Stimulated activated memory B cell treated with anti-CD40 and anti-IgM and Interleukin-4, amounts not matched to agents 10 μg/mL and 1 μg/mL and 100 μg/mL, for 72 hours (primary cell): ENCODE results near the gene MUL1.

ENCODE experiments used
- ATAC-seq: fragments of 150-1000 bp; cut with Tn5 transposase; 2 replicates; pipeline ENCODE4 v1.10.0; 2021
- H3K27ac Mint-ChIP-seq: one replicate; pipeline ENCODE4 v1.8.0; 2022; ENCODE audit warnings: mild to moderate bottlenecking, mixed read lengths
- H3K27me3 Mint-ChIP-seq: one replicate; pipeline ENCODE4 v1.8.0; 2022; ENCODE audit warnings: mixed read lengths
- H3K36me3 Mint-ChIP-seq: one replicate; pipeline ENCODE4 v1.8.0; 2022; ENCODE audit warnings: mixed read lengths
- H3K4me1 Mint-ChIP-seq: one replicate; pipeline ENCODE4 v1.8.0; 2022; ENCODE audit warnings: mixed read lengths
- H3K4me3 Mint-ChIP-seq: one replicate; pipeline ENCODE4 v1.8.0; 2022; ENCODE audit warnings: mild to moderate bottlenecking, moderate library complexity, mixed read lengths
- H3K9me3 Mint-ChIP-seq: one replicate; pipeline ENCODE4 v1.8.0; 2022; ENCODE audit warnings: mixed read lengths

The MUL1 gene

DNA sequence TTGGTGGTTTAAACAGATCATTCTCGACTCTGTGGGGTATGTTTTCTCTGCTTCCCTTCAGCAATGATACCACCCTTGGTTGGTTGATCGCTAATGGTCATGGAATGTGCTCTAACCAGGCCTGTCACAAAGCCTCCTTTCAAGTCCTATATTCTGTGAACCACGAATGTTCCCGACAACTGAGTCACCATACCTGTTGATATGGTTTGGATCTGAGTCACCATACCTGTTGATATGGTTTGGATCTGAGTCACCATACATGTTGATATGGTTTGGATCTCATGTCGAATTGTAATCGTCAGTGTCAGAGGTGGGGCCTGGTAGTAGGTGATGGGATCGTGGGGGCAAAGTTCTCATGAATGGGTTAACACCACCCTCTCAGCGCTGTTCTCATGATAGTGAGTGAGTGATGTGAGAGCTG, 11.7 kb downstream of the MUL1 start:
- Mint-ChIP-seq H3K27me3 (no peaks in the 10 kb centered on the region), H3K27ac (no peak overlapping the region), H3K36me3 (peaks cover 25% of the 10 kb centered on the region), H3K4me3 (no peak overlapping the region), H3K4me1 (peaks cover 7% of the 10 kb centered on the region), H3K9me3 (no peaks in the 10 kb centered on the region)
- ATAC-seq: no peak

DNA sequence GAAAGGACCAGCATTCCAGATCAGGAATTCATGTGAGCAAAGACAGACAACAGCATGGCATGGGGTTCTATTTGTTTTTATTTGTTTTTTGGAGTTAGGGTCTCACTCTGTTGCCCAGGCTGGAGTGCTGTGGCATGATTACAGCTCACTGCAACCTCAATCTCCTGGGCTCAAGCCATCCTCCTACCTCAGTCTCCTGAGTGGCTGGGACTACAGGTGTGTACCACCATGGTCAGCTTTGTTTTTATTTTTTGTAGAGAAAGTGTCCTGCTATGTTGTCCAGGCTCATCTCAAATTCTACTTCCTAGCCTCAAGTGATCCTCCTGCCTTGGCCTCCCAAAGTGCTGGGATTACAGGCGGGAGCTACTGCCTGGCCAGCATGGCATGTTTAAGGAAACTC, 12.3 kb downstream of the MUL1 start:
- H3K36me3 Mint-ChIP-seq: peaks cover 19% of the 10 kb centered on the region
- H3K27ac Mint-ChIP-seq: no peak overlapping the region
- peaks cover 7% of the 10 kb centered on the region for H3K4me1 Mint-ChIP-seq
- no peaks in the 10 kb centered on the region for H3K9me3 Mint-ChIP-seq
- H3K4me3 Mint-ChIP-seq: no peak overlapping the region
- H3K27me3 Mint-ChIP-seq: no peaks in the 10 kb centered on the region
- no peak for ATAC-seq

DNA sequence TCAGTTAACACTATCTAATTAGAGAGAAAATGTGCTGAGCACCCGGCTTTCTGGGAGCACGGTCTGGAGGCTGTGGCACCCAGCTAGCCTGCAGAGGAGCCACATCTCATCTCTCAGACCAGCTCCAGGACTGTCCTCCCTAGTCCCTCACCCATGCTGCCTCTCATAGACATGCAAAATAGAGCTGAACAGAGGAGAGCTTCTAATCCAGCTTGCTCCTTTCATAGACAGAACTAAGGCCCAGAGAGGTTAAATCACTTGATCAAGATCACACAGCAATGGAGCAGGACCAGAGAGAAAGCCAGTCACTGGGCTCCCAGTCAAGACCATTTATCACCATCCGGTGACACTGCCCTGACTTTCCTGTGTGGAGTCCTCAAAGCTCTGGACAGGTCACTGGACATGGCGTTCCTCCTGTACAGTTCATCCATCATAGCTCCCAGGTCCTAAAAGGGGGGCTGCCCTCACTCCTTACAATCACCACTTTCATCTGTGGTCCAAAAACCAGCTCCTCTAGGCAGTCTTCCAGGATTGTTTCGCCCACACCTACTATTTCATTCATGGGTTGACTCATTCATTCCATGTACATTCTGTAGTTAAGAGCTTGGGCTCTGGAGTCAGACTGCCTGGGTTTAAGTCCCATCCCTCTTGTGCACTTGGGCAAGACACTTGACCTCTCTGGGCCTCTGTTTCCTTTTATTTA, 13.2 kb downstream of the MUL1 start:
- H3K4me3 Mint-ChIP-seq: no peak overlapping the region
- no peak for ATAC-seq
- no peak overlapping the region for H3K27ac Mint-ChIP-seq

DNA sequence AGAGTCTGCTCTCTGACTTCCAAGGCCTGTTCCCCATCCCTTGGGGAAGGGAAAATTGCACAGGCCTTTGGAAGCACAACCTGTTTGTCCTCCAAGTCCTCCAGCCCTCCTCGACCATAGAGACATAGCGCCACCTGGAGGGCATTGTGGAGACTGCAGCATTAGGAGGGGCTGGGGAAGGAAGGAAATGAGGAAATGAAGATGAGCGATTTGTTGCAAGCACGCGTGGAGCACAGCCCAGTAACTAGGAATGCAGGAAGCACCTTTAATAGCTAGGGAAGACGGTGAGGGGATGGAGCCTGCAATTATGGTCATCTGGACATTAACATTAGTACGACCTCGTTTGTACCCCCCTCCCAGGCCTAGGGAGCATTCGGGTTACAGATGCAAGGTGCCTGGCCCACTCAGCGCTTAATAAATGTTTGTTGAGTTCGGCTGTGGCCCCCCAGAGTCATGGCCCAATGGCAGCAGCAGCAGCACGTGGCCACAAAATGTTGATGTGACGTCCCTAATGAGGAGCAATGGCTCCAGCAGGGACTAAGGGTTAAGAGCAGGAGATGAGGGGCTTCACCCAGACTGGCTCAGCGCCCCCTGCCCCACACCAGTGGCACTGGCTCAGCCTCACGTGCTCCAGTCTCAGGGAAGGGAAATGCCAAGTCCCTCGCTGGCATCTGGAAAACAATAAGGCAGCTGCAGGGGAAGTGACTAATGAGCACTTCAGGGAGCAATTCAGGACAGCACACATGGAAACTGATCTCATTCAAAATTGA, 13.9 kb downstream of the MUL1 start:
- Mint-ChIP-seq H3K27ac (no peak overlapping the region), H3K4me1 (peaks cover 7% of the 10 kb centered on the region), H3K36me3 (peaks cover 3% of the 10 kb centered on the region), H3K27me3 (no peaks in the 10 kb centered on the region), H3K9me3 (no peaks in the 10 kb centered on the region), H3K4me3 (no peak overlapping the region)
- ATAC-seq: peak; percentile 75

More for the DNA sequence above, 13.2 kb downstream of the MUL1 start:
- Mint-ChIP-seq H3K9me3 (no peaks in the 10 kb centered on the region), H3K27me3 (no peaks in the 10 kb centered on the region), H3K36me3 (peaks cover 10% of the 10 kb centered on the region), H3K4me1 (peaks cover 7% of the 10 kb centered on the region)

DNA sequence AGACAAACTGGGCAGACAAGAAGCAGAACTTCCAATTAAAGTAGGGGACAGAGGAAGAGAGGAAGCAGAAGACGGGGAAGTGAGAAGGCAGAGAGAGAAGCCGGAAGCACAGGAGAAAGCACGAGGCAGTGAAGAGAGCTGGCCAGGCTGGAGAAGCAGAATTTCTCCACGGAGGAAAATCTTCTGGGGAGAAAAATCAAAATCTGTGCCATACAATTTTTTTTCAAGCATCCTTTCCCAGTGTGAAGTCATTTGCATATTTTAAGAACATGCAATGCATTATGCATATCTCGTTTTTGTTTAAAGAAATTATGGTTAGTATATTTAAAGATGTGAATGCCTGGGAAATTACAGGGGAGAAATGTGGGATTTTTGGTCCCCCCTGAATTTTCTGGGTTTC, 14.6 kb downstream of the MUL1 start:
- H3K36me3 Mint-ChIP-seq: no peaks in the 10 kb centered on the region
- no peak for ATAC-seq

DNA sequence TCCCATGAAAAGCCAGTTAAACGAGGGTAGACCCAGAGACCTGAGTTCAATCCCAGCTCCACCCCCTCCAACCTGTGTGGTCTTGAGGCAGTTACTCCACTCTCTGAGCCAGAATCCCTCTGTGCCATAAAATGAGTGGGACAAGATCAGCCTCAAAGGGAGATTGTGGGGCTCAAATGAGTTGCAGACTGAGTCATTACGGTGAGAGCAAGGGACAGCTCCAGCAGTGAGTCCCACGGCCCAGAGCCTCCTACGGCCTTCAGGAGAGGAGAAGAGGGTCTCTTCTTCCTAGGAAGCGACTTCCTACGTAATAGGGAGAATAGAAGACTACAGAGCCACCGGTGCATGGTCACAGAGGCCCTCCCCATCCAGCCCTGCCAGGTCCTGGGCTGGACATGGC, 15.2 kb downstream of the MUL1 start:
- peaks cover 11% of the 10 kb centered on the region for H3K27me3 Mint-ChIP-seq
- H3K4me3 Mint-ChIP-seq: no peak overlapping the region
- no peaks in the 10 kb centered on the region for H3K36me3 Mint-ChIP-seq
- H3K9me3 Mint-ChIP-seq: no peaks in the 10 kb centered on the region
- H3K4me1 Mint-ChIP-seq: peaks cover 7% of the 10 kb centered on the region
- ATAC-seq: no peak
- H3K27ac Mint-ChIP-seq: no peak overlapping the region

More for the DNA sequence above, 14.6 kb downstream of the MUL1 start:
- Mint-ChIP-seq H3K27me3 (peaks cover 5% of the 10 kb centered on the region), H3K9me3 (no peaks in the 10 kb centered on the region), H3K27ac (no peak overlapping the region), H3K4me3 (peak overlapping the region; percentile 43), H3K4me1 (peaks cover 7% of the 10 kb centered on the region)

DNA sequence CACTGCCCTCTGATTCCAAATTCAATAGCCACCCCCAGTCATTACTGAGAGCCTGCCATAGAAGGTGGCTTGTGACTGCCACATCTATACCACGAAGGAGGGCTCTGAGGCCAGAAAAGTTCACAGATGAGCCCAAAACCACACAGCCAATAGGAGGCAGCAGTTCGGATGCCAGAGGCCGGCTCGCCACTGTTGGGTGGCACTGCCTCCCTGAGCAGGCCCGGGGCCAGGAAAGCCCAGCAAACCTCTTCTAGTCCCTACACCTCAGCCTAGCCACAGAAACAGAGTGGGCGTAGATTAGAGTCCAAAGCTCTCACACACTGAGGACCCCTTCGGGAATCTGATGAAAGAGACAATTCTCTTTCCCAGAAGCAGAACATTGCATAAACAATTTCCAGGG, 16.1 kb downstream of the MUL1 start:
- Mint-ChIP-seq H3K36me3 (no peaks in the 10 kb centered on the region), H3K27me3 (peaks cover 20% of the 10 kb centered on the region), H3K27ac (no peak overlapping the region), H3K4me1 (peaks cover 7% of the 10 kb centered on the region), H3K4me3 (no peak overlapping the region), H3K9me3 (no peaks in the 10 kb centered on the region)
- no peak for ATAC-seq

DNA sequence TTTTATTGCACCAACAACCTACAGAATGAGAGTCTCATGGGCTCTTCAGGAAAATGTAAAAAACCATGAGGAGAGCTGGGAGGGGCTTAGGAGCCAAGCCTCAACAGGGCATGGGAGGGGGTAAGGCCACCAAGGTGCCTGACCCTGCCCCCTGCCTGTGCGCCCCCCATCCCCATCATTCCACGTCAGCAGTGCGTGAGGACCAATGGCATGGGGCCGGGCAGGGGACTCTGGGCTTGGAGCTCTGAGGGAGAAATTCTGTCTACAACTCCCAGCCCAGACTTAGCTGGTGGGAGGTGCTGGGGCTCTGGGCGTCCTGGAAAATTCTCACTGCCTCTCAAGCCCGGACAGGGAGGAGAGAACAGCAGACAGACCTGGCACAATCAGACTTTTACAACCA, 16.8 kb downstream of the MUL1 start:
- H3K36me3 Mint-ChIP-seq: no peaks in the 10 kb centered on the region
- no peak overlapping the region for H3K4me3 Mint-ChIP-seq
- no peaks in the 10 kb centered on the region for H3K9me3 Mint-ChIP-seq
- peaks cover 24% of the 10 kb centered on the region for H3K27me3 Mint-ChIP-seq
- peaks cover 8% of the 10 kb centered on the region for H3K4me1 Mint-ChIP-seq
- H3K27ac Mint-ChIP-seq: no peak overlapping the region
- no peak for ATAC-seq

DNA sequence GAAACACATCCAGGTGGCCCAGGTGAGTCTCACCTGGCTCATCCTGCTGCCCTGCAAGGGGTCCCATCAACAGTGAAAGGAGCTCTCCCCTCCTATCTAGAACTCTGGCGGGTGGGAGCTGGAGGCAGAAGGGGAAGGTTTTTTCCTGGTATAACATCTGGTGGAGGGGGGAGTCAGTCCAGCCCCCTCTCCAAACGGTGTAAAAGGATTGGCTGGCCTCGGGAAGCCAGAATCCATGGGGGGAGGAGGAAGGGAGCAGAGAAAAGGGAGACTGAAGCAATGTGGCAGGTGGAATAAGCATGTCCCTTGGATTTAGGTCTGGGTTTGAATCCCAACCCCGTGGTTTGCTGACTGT, 20.7 kb downstream of the MUL1 start:
- Mint-ChIP-seq H3K36me3 (no peaks in the 10 kb centered on the region), H3K4me3 (peak overlapping the region; percentile 61), H3K27me3 (peaks cover 55% of the 10 kb centered on the region), H3K9me3 (no peaks in the 10 kb centered on the region), H3K4me1 (peaks cover 24% of the 10 kb centered on the region), H3K27ac (no peak overlapping the region)
- ATAC-seq: no peak

DNA sequence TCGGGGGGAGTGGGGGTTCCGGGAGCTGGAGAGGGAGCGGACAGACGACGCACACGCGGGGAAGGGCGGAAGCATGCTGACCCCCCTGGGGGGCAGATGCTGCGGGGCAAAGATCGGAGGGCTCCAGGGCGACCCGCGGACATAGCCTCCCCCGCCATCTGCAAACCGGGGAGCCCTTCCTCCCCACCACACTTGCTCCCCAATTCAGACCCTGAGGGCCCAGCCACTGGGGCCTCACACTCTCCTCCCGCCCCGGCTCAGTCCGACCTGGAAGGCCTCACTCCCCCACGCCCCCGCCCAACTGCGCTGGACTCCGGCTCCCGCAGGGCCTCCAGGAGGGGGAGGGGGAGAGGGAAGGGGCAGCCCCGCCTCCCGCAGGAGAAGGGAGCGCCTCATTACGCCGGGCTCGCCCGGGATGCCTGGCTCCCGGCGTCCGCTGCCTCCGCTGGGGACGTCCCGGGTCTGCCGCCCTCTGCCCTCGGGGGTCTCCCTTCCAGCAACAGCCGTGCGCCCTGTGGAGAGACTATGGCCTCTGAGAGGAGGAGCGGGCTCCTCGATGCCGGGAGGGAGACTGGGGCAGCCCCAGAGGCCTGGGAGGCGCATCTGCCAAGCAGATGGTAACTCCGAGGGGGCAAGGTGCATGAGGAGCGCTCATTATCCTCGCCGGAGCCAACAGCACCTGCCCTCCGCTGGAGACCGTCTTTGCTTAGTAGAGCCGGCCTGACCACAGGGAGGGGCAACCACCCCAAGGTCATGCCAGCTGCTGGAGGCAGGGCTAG, 21.3 kb downstream of the MUL1 start:
- peak; percentile 16 for ATAC-seq
- Mint-ChIP-seq H3K4me1 (peaks cover 24% of the 10 kb centered on the region), H3K27me3 (peaks cover 61% of the 10 kb centered on the region), H3K27ac (peak overlapping the region; percentile 68), H3K4me3 (peak overlapping the region; percentile 85), H3K9me3 (no peaks in the 10 kb centered on the region), H3K36me3 (no peaks in the 10 kb centered on the region)

DNA sequence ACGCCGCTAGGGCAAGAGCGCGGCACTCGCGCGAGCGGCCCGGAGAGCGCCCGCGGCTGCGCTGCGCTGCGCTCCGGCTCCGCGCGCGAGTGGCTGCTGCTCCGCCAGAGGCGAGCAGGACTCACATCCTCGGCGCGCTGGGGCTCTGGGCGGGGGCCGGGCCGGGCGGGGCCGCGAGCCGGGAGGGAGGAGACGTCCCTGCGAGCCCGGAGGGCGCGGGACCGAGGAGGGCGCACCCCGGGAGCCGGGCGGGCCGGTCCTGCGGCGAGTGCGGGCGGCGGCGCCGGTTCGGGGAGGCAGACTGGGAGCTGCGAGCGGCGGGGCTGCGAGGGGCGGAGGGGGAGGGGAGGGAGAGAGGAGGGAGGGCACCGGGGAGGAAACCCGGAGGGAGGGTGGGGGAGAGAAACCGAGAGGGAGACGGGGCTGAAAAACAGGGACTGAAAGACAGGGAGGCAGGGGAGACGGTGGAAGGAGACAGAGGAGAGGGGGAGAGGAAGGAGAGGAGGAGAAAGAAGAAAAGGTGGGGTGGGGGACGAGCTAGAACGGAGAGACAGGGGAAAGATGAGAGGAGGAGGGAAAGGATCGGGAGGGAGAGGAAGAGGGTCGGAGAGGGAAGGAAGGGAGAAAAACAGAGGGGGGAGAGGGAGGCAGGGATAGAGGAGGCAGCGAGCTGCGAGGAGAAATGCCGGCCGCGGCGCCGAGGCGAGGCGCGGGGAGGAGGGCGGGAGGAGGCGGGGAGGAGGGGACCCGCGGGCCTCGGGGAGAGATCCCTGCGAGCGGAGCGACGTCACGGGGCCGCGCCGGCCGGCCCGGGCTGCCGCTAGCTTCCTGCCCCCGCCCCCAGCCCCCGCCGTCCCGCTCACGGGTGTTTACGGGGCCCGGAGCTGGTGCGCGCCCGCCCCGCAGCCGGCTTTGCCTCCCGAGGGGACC, 22.2 kb downstream of the MUL1 start, which contains the start of gene CAMK2N1:
CAMK2N1 (minus strand) TSS at position 684 of the 930 bp plus-strand sequence. CDS start 831 bp downstream, outside the sequence.
- peak within 1 kb of the TSS; percentile 68 for H3K27ac Mint-ChIP-seq
- no peaks in the 10 kb centered on the region for H3K36me3 Mint-ChIP-seq
- H3K27me3 Mint-ChIP-seq: peaks cover 69% of the 10 kb centered on the region
- H3K4me1 Mint-ChIP-seq: peaks cover 24% of the 10 kb centered on the region
- H3K9me3 Mint-ChIP-seq: no peaks in the 10 kb centered on the region
- H3K4me3 Mint-ChIP-seq: peak within 1 kb of the TSS; percentile 85
- peak; percentile 60 for ATAC-seq

DNA sequence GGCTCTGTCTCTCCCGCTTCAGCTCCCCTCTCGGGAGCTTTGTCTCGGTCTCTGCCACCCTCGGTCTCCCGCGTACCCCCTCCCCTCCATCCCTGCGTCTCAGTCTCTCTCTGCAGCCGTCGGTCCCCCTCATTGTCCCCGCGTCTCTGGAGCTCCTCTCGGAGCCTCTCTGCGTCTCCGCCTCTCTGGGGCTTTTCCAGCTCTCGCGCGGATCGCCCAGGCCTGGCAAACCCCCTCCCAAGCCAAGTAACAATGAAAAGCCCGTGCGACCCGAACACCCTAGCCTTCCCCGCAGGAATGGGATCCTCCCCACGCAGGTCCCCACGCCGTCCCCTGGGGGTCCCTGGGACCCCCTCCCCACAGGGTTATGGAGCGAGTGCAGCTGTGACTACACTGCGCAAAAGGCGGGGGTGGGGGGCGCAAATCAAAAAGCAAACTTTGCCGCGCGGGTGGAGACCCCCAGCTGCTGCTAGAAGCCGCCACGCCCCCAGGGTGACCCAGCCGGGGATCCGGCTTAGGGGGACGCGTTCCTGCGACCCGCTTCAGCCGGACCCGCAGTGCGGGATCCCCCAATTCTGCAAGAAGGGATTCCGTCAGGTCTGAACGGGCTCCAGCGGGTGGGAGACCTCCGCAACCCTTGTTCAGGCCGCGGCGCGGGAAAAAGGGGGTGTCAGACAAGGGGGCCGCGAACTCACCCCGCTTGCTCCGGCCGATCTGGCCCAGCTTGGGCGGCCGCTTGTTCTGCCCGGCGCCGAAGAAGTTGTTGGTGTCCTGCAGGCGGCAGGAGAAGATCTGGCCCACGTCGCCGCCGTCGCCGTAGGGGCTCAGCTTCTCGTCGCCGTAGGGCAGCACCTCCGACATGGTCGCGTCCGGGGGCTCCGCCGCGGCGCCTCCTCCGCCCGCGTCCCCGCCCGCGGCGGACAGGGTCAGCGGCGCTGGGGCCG, 23.2 kb downstream of the MUL1 start:
- H3K27me3 Mint-ChIP-seq: peaks cover 78% of the 10 kb centered on the region
- H3K9me3 Mint-ChIP-seq: no peaks in the 10 kb centered on the region
- ATAC-seq: no peak
- H3K4me1 Mint-ChIP-seq: peaks cover 24% of the 10 kb centered on the region
- H3K4me3 Mint-ChIP-seq: peak overlapping the region; percentile 70
- no peak overlapping the region for H3K27ac Mint-ChIP-seq
- no peaks in the 10 kb centered on the region for H3K36me3 Mint-ChIP-seq

DNA sequence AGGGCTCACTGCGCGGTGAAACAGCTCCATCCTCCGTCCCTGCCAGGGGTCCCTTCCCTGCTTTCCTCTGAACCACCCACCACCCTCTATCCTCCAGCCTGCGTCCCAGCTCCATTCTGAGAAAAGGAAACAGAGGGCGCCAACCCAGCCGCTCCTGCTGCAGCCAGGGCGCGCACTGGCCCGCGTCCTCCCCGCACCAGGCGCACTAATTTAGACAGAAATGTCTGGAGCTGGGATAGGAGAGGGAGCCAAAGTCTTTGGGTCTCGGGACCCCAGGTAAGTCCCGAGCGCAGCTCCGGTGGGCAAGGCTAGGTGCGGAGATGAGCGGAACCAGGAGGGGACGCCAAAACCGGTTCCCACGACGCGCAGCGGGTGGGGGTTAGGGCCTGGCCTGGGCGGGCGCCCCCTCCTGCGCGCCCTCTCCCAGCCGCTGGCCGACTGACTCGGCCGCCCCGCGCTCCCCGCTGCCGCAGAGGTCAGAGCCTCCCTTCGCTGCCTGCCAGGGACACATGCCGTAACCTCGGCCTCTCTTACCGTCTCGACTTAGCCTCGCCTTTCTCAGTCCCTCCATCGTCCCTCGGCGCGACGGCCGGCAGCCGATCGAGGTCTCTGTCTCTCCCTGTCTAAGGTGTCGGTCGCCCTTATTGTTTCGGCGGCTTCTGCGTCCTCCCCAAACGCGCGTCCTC, 24.0 kb downstream of the MUL1 start:
- H3K4me1 Mint-ChIP-seq: peaks cover 24% of the 10 kb centered on the region
- ATAC-seq: no peak
- H3K27ac Mint-ChIP-seq: no peak overlapping the region
- no peaks in the 10 kb centered on the region for H3K36me3 Mint-ChIP-seq
- H3K4me3 Mint-ChIP-seq: peak overlapping the region; percentile 70
- peaks cover 86% of the 10 kb centered on the region for H3K27me3 Mint-ChIP-seq
- H3K9me3 Mint-ChIP-seq: no peaks in the 10 kb centered on the region
